GM10266 (cell line): ENCODE measurements around the gene SEL1L.
"Not testable (repeated sequence)": the region's sequence is repeated elsewhere in the genome, so short reads cannot be mapped to it uniquely, and the experiment has no call there.

Source experiments
- DNase-seq: peaks from one replicate; pipeline ENCODE4 v3.0.0; 2012; ENCODE audit errors: extremely low spot score
- CTCF ChIP-seq: IDR thresholded peaks from 2 replicates; pipeline ENCODE4 v1.5.1; 2012; ENCODE audit warnings: mild to moderate bottlenecking, low read depth; ENCODE audit not compliant: control insufficient read depth, insufficient read depth; ENCODE audit errors: missing control alignments

SEL1L gene

GRCh38 chr14:81464253-81465002 lies 69.2 kb downstream of the SEL1L start:
- DNase-seq: peak; percentile 67
- peak; percentile 84 for TF ChIP-seq CTCF

GRCh38 chr14:81462356-81462755 lies 71.3 kb downstream of the SEL1L start:
- DNase-seq: not testable (repeated sequence)

- no peak for DNase-seq
- no peak for TF ChIP-seq CTCF
Observed at GRCh38 chr14:81459912-81460311, 73.7 kb downstream of the SEL1L start.

GRCh38 chr14:81458352-81458751 lies 75.3 kb downstream of the SEL1L start:
- DNase-seq: no peak
- TF ChIP-seq CTCF: no peak

- TF ChIP-seq CTCF: no peak
- DNase-seq: no peak
Observed at GRCh38 chr14:81455390-81455789, 78.3 kb downstream of the SEL1L start.

- TF ChIP-seq CTCF: no peak
- DNase-seq: no peak
Observed at GRCh38 chr14:81454572-81455218, 79.0 kb downstream of the SEL1L start.

GRCh38 chr14:81453166-81453766 lies 80.4 kb downstream of the SEL1L start:
- peak; percentile 58 for DNase-seq
- TF ChIP-seq CTCF: peak; percentile 80
